ENCODE results near the gene SNAPIN. TPM values are rescaled to one million over a fixed set of nuclear protein-coding genes. Genes with fewer than 3 reads are reported as not detected.

SNAPIN gene
- total RNA-seq, 2 experiments from 2014 or later: 35.0 to 35.6 TPM

DNA sequence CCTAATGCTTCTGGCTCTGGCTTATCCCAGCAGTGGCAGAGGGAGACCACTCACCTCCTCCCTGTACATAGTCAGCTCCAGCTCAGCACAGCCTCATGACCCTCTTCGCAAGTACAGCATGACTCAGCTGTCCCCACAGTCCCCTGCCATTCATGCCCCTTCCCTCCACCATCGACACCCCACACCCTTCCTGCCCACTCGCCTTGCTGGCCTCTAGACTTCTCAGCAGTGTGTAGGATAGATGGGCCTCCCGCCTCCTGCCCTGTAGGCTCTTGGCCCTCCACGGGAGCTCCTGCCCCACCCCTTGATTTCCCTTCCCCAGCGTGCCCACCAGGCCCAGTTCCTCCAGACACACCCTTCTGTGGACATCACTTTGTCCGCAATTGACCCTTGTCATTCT is 29.8 kb downstream of the SNAPIN start:
- H3K4me1 Mint-ChIP-seq: no peaks in the 10 kb centered on the region
- H3K27me3 Mint-ChIP-seq: peaks cover 16% of the 10 kb centered on the region
- H3K9me3 Mint-ChIP-seq: no peaks in the 10 kb centered on the region
- H3K27ac Mint-ChIP-seq: no peak overlapping the region
- ChIA-PET CTCF (no interaction called here), POLR2A (no interaction called here)
- no peaks in the 10 kb centered on the region for H3K36me3 Mint-ChIP-seq (ENCODE audit: low read depth)
- DNase-seq: no peak
- H3K4me3 Mint-ChIP-seq: no peak overlapping the region

DNA sequence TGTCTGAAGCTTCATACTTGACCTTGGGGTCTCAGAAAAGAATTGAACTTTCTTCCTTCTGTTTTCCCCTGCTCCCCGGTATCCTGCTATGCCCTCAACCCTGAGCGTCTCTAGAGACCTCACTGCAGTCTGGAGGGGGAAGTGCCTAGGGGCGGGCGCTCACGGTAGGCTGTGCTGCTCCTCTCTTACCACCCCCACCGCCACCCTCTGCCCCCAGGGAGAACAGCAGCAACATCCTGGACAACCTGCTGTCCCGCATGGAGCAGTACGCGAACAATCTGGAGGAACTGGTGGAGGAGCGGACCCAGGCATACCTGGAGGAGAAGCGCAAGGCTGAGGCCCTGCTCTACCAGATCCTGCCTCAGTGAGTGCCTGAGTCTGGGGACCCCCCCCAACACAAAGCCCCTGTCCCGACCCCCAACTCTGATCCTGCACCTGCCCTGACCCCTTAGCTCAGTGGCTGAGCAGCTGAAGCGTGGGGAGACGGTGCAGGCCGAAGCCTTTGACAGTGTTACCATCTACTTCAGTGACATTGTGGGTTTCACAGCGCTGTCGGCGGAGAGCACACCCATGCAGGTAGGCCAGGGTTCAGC is 30.3 kb downstream of the SNAPIN start:
- DNase-seq: no peak
- CTCF ChIA-PET: no interaction called here
- POLR2A ChIA-PET: no interaction called here
- no peaks in the 10 kb centered on the region for H3K36me3 Mint-ChIP-seq (ENCODE audit: low read depth)
- H3K27ac Mint-ChIP-seq: no peak overlapping the region
- no peaks in the 10 kb centered on the region for H3K4me1 Mint-ChIP-seq
- H3K4me3 Mint-ChIP-seq: no peak overlapping the region
- no peaks in the 10 kb centered on the region for H3K9me3 Mint-ChIP-seq
- H3K27me3 Mint-ChIP-seq: peaks cover 12% of the 10 kb centered on the region

DNA sequence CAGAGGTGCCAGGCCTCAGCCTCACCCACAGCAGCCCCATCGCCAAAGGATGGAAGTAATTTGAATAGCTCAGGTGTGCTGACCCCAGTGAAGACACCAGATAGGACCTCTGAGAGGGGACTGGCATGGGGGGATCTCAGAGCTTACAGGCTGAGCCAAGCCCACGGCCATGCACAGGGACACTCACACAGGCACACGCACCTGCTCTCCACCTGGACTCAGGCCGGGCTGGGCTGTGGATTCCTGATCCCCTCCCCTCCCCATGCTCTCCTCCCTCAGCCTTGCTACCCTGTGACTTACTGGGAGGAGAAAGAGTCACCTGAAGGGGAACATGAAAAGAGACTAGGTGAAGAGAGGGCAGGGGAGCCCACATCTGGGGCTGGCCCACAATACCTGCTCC is 35.0 kb downstream of the SNAPIN start:
- peaks cover 2% of the 10 kb centered on the region for H3K27me3 Mint-ChIP-seq
- DNase-seq: no peak
- CTCF ChIA-PET: no interaction called here
- H3K36me3 Mint-ChIP-seq (ENCODE audit: low read depth): no peaks in the 10 kb centered on the region
- no peaks in the 10 kb centered on the region for H3K4me1 Mint-ChIP-seq
- H3K9me3 Mint-ChIP-seq: no peaks in the 10 kb centered on the region
- POLR2A ChIA-PET: no interaction called here
- H3K27ac Mint-ChIP-seq: no peak overlapping the region
- H3K4me3 Mint-ChIP-seq: no peak overlapping the region

DNA sequence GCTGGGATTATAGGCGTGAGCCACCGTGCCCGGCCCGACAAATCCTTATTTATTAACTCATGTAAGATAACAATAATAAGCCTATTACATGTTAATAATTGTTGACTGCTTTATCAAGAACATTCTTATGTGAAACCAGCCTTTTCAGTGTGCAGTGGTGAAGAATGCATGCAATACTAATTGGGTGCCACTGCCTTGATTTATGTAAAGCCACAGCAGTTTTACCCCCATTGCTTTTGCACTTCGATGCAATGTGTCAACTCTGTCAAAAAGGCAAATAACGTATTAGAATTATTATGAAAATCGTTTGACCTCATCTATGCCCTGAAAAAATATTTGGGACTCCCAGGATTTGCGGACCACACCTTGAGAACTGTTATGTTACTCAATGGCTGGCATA is 38.2 kb downstream of the SNAPIN start:
- Mint-ChIP-seq H3K4me3 (no peak overlapping the region), H3K4me1 (no peaks in the 10 kb centered on the region), H3K9me3 (no peaks in the 10 kb centered on the region), H3K27ac (no peak overlapping the region), H3K27me3 (peaks cover 2% of the 10 kb centered on the region), H3K36me3 (ENCODE audit: low read depth) (no peaks in the 10 kb centered on the region)
- no peak for DNase-seq
- ChIA-PET POLR2A (no interaction called here), CTCF (no interaction called here)

DNA sequence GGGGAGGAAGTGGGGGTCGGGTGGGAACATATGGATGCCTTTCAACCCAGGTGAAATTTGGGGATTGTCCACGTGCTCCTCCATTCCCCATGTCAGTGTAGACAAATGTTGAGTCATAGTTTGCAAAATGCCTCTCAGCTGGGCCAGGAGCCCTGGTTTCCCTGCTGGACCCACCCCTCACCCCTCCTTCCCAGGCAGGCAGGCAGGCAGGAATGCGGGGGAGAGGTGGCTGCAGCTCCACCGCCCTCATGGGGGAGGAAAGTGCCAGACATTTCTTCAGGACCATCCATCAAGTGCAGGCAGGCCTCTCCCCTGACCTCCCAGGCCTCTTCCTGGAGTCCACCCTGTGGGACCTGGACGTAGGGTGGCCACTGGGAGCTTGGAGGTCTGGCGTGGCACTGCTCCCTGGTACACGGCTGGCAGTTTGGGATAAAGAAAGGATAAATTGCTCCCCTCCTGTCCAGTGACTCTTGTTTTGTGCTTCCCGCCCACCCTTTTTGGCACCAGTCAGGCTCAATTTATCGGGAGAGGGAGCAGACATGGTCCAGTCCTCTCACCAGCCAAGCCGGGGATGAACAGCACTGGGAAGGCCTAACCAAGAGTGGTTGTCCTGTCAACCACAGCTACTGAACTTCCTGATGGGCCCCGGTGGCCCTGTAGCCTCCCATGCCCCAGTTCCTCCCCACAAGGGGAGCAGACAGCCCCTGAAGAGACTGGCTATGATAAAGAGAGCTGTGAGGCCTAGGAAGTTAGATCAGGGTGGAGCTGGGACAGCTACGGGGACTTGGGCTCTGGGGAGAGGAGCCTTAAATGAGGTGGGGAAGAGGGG is 38.9 kb downstream of the SNAPIN start:
- DNase-seq: no peak
- ChIA-PET POLR2A (no interaction called here), CTCF (no interaction called here)
- H3K36me3 Mint-ChIP-seq (ENCODE audit: low read depth): no peaks in the 10 kb centered on the region
- H3K27ac Mint-ChIP-seq: no peak overlapping the region
- H3K9me3 Mint-ChIP-seq: no peaks in the 10 kb centered on the region
- H3K4me3 Mint-ChIP-seq: no peak overlapping the region
- H3K4me1 Mint-ChIP-seq: no peaks in the 10 kb centered on the region
- peaks cover 2% of the 10 kb centered on the region for H3K27me3 Mint-ChIP-seq

DNA sequence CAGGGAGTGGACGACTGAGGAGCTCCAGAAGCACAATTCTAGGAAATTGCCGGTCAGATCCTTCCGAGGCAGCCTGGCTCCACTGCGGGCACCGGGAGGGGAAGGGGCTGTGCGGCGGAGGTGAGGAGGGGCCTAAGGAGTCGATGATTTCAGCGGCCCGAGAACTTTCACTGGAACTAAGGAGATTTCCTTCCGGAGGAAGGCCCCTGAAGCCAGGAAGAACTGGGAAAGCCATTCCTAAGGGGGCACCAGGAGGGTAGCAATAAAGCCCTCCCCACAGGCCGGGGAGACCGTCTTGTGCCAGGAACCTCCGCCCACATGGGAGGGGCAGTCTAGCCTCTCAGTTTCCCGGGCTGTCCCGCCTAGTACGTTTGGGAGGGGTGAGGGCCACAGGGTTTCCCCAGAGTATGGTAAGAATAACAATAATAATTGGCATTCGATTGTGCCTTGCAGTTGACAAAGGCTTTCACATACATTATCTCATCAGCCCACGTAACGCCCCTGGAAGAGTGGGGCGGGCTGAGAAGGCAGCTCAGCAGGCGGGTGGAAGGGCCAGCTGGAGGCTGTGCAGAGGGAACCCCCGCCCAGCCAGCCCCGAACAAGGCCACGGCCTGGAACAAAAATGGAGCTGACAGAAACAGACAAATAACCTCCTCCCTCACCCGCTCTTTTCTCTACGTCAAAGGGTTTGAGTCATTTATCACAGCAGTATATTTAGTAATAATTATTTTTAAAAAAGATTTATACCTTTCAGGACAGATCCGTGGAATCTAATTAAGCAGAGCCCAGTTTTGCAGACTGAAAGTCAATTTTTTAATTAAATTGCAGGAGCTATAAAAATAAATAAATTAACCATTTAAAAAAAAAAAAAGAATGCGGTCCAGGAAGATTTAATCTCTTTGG is 39.8 kb downstream of the SNAPIN start:
- CTCF ChIA-PET: no interaction called here
- Mint-ChIP-seq H3K36me3 (ENCODE audit: low read depth) (no peaks in the 10 kb centered on the region), H3K27ac (no peak overlapping the region), H3K9me3 (no peaks in the 10 kb centered on the region), H3K4me3 (no peak overlapping the region), H3K27me3 (peaks cover 2% of the 10 kb centered on the region), H3K4me1 (no peaks in the 10 kb centered on the region)
- POLR2A ChIA-PET: no interaction called here
- no peak for DNase-seq

DNA sequence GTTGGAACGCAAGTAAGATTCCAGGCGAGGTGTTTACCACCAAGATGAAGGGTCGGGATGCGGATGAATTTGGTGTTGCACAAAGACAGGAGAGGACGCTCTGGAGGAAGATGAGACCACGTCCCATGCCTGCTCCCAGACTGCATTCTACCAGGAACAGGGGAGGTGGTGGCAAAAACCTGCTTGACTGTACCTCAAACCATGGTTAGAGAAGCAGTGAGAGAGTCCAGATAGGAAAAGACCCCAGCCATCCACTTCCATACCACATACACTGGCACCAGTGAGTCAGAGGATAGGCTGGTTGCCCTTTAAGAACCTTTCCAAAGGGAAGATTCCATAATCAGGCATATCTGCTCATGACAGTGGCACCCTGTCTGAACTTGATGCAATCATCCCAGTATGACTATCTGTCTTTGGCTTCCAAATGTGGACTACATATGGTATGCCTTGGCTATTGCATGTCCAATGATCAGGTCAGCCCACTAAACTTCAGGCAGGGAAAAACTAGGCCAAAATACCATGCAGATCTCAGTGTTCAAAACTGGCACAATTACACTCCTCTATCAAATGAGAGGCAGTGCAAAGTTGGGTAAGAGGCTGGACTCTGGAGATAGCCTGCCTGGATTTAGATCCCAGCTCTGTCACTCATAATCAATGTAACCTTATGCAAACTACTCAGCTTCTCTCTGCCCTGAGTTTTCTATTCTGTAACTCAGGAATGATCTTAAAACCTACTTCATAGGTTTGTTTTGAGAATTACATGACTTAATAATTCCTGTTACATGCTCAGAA is 40.6 kb downstream of the SNAPIN start:
- POLR2A ChIA-PET: no interaction called here
- Mint-ChIP-seq H3K27ac (no peak overlapping the region), H3K4me3 (no peak overlapping the region), H3K9me3 (no peaks in the 10 kb centered on the region), H3K27me3 (peaks cover 2% of the 10 kb centered on the region), H3K4me1 (no peaks in the 10 kb centered on the region), H3K36me3 (ENCODE audit: low read depth) (no peaks in the 10 kb centered on the region)
- no peak for DNase-seq
- CTCF ChIA-PET: no interaction called here

DNA sequence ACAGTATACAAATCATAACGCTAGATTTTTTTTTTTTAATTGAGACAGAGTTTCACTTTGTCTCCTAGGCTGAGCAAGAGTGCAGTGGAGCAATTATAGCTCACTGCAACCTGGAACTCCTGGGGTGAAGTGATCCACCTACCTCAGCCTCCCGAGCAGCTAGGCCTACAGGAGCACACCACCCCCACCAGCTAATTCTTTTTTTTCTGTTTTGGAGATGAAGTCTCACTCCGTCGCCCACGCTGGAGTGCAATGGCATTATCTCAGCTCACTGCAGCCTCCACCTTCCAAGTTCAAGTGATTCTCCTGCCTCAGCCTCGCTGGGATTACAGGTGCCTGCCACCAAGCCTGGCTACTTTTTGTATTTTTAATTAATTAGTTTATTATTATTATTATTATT is 41.3 kb downstream of the SNAPIN start:
- ChIA-PET POLR2A (no interaction called here), CTCF (no interaction called here)
- Mint-ChIP-seq H3K4me3 (no peak overlapping the region), H3K36me3 (ENCODE audit: low read depth) (no peaks in the 10 kb centered on the region), H3K27ac (no peak overlapping the region), H3K9me3 (no peaks in the 10 kb centered on the region), H3K4me1 (no peaks in the 10 kb centered on the region), H3K27me3 (peaks cover 2% of the 10 kb centered on the region)
- DNase-seq: no peak

DNA sequence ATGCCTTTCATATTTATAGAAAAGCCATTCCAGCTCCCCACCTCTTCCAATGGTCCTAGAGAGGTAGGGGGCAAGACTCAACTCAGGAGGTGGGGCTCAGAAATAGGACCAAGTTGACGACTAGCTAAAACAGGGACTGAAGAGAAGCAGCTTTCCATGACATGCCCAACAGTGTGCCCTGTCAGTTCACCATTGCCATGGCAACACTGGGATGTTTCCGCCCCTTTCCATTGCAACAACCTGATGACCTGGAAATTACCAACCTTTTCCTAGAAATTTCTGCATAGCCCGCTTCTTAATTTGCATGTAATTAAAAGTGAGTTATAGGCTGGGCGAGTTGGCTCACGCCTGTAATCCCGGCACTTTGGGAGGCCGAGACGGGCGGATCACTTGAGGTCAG is 47.0 kb downstream of the SNAPIN start:
- ChIA-PET CTCF (no interaction called here), POLR2A (no interaction called here)
- Mint-ChIP-seq H3K4me3 (no peak overlapping the region), H3K27me3 (peaks cover 2% of the 10 kb centered on the region), H3K36me3 (ENCODE audit: low read depth) (no peaks in the 10 kb centered on the region), H3K27ac (no peak overlapping the region), H3K4me1 (no peaks in the 10 kb centered on the region), H3K9me3 (no peaks in the 10 kb centered on the region)
- DNase-seq: no peak

DNA sequence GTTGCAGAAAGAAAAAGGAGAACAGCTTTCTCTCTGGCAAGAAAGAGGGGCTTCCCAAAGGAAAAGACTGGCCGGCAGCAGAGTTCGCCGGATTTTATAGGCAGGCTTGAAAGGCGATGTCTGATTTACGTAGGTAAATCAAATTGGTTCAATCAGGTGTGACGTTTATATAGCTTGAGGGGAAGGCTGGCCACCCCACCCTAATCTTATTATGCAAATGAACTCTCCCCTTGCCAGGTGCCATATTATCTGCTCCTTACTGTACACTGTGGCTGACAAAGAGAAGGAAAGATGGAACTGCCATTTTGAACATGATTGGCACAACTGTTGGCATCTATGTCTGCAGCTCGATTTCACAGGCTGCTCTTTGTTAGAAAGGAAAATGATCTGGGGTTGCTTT is 52.5 kb downstream of the SNAPIN start:
- POLR2A ChIA-PET: no interaction called here
- Mint-ChIP-seq H3K36me3 (ENCODE audit: low read depth) (no peaks in the 10 kb centered on the region), H3K4me1 (no peaks in the 10 kb centered on the region), H3K9me3 (no peaks in the 10 kb centered on the region), H3K4me3 (no peak overlapping the region), H3K27me3 (peaks cover 17% of the 10 kb centered on the region), H3K27ac (no peak overlapping the region)
- no peak for DNase-seq
- CTCF ChIA-PET: no interaction called here

Other genes with a start within 250 kb of the SNAPIN start
- not detected for gene S100A7A, start 242.2 kb upstream of the SNAPIN start, total RNA-seq
- gene S100A7, start 198.1 kb upstream of the SNAPIN start, total RNA-seq: not detected
- 100 to 1,000 TPM; 781 to 799 TPM for gene S100A6, start 122.7 kb upstream of the SNAPIN start, total RNA-seq
- 1 to 10 TPM; 2.2 to 4.7 TPM for gene S100A5, start 117.8 kb upstream of the SNAPIN start, total RNA-seq
- gene S100A4, start 112.9 kb upstream of the SNAPIN start, total RNA-seq: 1,000 to 10,000 TPM; 1,297 to 1,322 TPM
- not detected for gene S100A3, start 109.4 kb upstream of the SNAPIN start, total RNA-seq
- 1 to 10 TPM in 1 of 2 experiments, under 1 TPM in 1; 0.85 to 1.2 TPM for gene S100A2, start 92.9 kb upstream of the SNAPIN start, total RNA-seq
- gene S100A16, start 45.6 kb upstream of the SNAPIN start, total RNA-seq: not detected
- gene S100A14, start 42.4 kb upstream of the SNAPIN start, total RNA-seq: not detected
- 1 to 10 TPM; 6.1 TPM for gene S100A13, start 31.2 kb upstream of the SNAPIN start, total RNA-seq
- not detected for gene S100A1, start 30.3 kb upstream of the SNAPIN start, total RNA-seq
- gene CHTOP, start 24.6 kb upstream of the SNAPIN start, total RNA-seq: 10 to 100 TPM; 84.7 to 87.1 TPM
- 100 to 1,000 TPM; 166 to 169 TPM for gene ILF2, start 12.3 kb downstream of the SNAPIN start, total RNA-seq
- not detected for gene NPR1, start 20.0 kb downstream of the SNAPIN start, total RNA-seq
- gene INTS3, start 69.3 kb downstream of the SNAPIN start, total RNA-seq: 10 to 100 TPM; 46.9 to 50.5 TPM
- gene SLC27A3, start 116.7 kb downstream of the SNAPIN start, total RNA-seq: 10 to 100 TPM; 24.9 to 25.3 TPM

All from activated CD4-positive, alpha-beta memory T cell treated with anti-CD3 and anti-CD28 coated beads, Interleukin-2, amount 10 ng/mL, durations not matched to agents 7 days and 5 days (primary cell).